Subcutaneous adipose tissue (tissue), 4 donors: ENCODE measurements around the gene TRMU. TPM values are rescaled to one million over a fixed set of nuclear protein-coding genes. Genes with fewer than 3 reads are reported as not detected.

Experiments used
- total RNA-seq, 4 donors: library from RNA; depleted of rRNA; stranded (reverse); fragments of >200 nt; gene quantifications; one replicate each; pipeline ENCODE4 v1.1.0, GENCODE V29; 2016
- TF ChIP-seq, protein P1 (sequence below): fragments of 450-650 bp; IDR thresholded peaks from one replicate; pipeline ENCODE4 v1.5.1; 2016; ENCODE audit warnings: low read depth, mild to moderate bottlenecking, control low read depth, antibody characterized with exemption, moderate library complexity

Gene TRMU
- total RNA-seq, 4 donors from 2014 or later = 28.7 to 49.0 (median 31.3) TPM

DNA sequence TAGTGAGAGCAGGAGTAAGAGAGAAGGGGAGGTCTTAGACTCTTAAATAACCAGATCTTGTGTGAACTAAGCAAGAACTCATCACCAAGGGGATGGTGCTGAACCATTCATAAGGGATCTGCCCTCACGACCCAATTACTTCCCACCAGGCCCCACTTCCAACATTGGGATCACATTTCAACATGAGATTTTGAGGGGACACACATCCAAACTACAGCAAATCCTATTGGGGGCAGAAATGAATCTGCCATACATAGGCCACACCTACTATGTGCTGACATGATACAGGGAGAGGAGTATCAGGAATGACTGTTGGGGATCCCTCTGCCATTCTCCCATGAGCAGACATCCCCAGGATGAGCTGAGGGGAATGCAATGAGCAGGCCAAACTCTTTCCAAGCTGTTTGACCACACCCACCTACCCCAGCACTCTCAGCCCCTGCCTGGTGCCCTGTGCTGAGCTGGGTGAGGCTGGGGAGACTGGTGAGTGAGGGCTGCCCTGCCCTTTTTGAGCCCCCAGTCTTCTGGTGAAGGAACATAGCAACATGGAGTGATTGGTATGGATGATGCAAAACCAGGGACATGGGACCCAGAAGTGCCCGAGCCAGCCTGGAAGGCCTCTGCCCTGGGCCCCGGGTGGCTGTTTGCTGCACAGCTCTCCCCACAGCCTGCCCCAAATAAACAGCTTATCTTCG is 40.1 kb upstream of the TRMU start:
- TF ChIP-seq, protein P1, sequence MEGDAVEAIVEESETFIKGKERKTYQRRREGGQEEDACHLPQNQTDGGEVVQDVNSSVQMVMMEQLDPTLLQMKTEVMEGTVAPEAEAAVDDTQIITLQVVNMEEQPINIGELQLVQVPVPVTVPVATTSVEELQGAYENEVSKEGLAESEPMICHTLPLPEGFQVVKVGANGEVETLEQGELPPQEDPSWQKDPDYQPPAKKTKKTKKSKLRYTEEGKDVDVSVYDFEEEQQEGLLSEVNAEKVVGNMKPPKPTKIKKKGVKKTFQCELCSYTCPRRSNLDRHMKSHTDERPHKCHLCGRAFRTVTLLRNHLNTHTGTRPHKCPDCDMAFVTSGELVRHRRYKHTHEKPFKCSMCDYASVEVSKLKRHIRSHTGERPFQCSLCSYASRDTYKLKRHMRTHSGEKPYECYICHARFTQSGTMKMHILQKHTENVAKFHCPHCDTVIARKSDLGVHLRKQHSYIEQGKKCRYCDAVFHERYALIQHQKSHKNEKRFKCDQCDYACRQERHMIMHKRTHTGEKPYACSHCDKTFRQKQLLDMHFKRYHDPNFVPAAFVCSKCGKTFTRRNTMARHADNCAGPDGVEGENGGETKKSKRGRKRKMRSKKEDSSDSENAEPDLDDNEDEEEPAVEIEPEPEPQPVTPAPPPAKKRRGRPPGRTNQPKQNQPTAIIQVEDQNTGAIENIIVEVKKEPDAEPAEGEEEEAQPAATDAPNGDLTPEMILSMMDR = no peak

DNA sequence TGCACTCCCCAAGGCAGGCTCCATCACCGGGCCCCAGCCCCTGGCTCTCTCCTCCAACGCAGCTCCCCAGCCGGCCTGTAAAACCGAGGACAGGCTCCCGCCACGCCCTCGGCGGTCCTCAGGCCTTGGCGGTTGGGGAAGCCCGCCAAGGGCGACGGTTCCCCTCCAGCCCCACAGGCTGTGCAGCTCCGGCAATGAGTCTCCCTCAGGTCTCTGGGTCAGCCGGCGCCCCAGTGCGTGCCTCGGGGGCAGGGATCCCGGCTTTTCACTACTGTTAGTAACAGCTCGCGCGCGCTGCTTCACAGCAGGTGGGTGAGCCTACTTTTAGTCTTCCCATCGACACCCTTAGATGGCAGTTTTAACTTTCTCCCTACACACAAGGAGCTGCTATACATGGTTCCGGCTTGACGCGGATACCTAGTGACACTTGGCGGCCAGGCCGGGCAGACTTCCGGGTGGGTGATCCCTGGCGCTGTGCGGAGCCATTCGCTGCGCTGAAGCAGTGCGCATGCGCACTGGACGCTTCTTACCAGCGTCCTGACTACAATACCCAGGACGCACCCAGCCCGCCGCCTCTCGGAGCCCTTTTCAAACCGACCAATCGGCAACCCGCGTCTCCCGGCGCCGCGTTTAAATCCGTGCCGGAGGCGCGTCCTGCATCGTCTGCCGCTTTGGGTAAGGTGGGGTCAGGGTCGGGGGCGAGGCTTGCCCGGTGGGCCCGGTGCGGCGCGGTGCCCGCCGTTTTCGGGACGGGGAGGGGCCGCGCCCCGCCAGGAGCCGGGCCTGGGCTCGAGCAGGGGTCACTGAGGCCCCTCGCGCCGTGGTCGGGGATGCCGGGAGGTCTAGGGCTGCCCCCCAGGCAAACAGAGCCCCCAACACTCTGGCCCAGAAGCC is 39.0 kb upstream of the TRMU start, which contains the start of gene GTSE1:
Gene GTSE1, plus strand, starts transcription at position 614 of the 894 bp plus-strand sequence. CDS start 531 bp downstream, outside the sequence.
- TF ChIP-seq, protein P1 = no peak

DNA sequence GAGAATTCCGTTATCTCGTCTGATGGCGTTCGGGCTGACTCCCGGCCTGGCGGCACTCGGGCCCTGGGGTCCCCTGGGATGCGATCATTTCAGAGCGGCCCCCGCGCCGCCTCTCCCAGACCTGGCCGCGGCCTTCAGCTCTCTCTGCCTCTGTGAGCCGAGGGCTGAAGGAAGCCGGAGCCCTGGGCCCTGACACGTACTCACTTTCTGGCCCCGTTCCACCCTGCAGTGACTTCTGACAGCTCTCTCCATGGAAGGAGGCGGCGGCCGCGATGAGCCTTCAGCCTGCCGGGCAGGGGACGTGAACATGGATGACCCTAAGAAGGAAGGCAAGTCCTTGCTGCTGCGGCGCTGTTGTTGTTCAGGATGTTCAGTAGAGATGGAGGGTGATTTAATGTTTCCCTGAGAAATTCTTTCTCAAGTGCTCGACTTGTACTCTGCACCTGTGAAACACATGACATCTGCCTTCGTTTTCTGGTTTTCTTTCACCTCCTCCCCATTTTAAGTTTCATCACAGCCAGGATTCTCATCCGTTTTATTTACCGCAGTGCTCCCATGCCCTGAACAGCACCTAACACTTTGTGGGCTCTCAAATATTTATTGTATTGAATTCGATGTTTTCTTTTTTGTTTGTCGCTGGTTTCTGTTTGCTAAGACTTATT is 38.2 kb upstream of the TRMU start:
- TF ChIP-seq, protein P1 = no peak

DNA sequence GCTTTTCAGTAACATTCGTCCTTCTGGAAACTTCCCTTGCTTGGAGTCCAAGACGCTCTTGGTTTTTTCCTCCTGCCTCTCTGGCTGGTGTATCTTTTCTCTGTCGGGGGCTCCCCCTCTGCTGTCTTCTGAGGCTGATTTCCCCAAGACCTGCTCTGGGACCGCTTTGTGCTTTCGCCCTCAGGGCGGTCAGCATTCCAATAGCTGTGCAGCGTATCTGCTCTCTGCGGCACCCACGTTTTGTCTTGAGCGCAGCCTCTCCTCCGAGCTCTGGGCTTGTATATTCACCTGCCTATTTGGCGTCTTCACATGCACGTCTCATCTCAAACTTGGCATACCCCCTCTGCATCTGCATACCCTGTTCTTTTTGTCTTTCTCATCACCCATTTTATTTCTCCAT is 36.4 kb upstream of the TRMU start:
- TF ChIP-seq, protein P1 = no peak

DNA sequence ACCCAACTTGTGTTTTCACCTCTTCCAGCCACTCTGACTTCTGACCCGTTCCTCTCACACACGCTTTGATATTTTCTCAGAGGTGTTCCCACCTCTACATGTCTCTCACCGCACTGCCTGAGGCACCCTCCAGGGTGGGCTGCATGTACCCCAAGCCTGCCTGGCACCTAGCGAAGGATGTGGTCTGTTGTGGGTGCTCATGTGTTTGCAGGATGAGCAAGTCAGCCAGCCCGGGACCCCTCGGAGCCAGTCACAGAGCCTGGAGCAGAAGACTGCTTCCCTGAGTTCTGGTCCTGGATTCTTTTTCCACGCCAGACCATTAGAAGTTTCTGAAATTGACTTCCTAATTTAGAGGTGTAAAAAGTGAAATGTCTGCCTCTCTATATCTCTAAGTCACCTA is 35.0 kb upstream of the TRMU start:
- TF ChIP-seq, protein P1 = no peak

DNA sequence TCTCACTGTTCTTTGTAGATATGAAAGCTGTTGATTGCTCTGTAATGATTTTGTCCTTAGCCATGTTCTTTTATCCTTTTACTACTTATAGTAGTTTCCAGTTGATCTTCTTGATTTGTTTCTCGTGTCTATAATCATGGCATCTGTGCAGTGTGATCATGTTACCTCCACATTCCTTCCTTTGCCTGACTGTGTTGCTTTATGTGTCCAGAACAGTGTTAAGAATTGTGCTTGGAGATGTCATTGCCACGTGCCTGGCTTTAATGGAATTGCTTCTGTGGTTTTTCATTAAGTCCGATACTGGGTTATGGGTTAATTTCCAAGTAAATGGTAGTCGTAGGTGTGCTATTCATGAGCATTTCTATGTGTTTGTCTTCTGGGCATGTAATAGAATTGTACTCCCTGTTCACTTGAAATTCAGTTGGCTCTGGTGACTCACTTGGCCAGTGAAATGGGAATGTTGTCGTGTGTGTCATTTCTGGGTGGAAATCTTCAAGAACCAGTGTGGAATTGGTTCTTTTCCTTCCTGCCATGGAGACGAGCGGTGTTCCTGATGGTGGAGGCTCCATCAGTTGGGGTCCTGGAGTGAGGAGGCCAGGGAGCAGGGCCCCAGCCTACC is 32.1 kb upstream of the TRMU start:
- TF ChIP-seq, protein P1 = no peak
